Measurements from ENCODE around the gene ZSCAN18. TPM values are rescaled to one million over a fixed set of nuclear protein-coding genes. Genes with fewer than 3 reads are reported as not detected.

ZSCAN18 gene
- total RNA-seq, 2 experiments from 2014 or later = not detected

DNA sequence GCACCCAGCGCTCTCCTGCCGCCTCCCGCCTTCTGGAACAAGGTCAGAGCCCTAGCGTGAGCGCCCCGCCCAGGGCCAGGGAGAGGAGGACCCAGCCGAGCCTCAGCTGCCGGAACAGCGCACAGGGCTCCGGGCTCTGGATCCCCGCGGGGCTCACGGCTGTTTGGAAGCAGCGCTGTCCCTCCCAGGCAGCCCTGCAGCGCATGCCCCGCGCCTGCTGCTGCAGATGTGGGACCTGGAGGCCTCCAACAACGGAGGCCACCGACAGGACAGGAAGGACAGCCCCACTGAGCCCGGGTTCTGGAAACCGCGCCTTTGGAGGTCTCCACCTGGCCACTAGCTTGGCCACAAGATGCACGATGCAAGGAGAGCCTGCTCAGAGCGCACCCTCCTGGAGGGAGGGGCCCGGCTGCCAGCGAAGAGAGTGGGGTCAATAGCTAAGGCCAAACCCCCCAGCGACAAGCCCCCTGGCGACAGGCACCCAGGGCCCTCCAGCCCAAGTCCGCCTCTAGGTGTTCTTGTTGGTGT, 12.6 kb downstream of the ZSCAN18 start:
- intact Hi-C loops (cut with micrococcal nuclease; ENCODE audit: unreplicated experiment) = no loop called here
- H3K36me3 ChIP-seq (ENCODE audit: insufficient read depth, low read length) = no peaks in the 10 kb centered on the region
- no peak overlapping the region for H3K4me2 ChIP-seq (ENCODE audit: low read length)
- no peak overlapping the region for H3K4me3 ChIP-seq (ENCODE audit: low read depth, low read length, poor library complexity, severe bottlenecking)
- POLR2A ChIA-PET = no interaction called here
- no peaks in the 10 kb centered on the region for H3K4me1 ChIP-seq (ENCODE audit: insufficient read depth, low read length, poor library complexity, severe bottlenecking)
- CTCF ChIA-PET (ENCODE audit: unreplicated experiment) = no interaction called here
- H3K9me2 ChIP-seq (ENCODE audit: insufficient read depth, low read length) = no peaks in the 10 kb centered on the region
- no peak for DNase-seq (ENCODE audit: low spot score)
- peaks cover 7% of the 10 kb centered on the region; the same call in 1 of the 2 replicates for H3K9me3 ChIP-seq (ENCODE audit: low read length)
- no TSS peak for BruUV-seq (replicated peaks)
- no peaks in the 10 kb centered on the region for H3K79me2 ChIP-seq (ENCODE audit: insufficient read depth, low read depth, low read length)
- no peak overlapping the region for H3K27ac ChIP-seq (ENCODE audit: low read depth, low read length, poor library complexity, severe bottlenecking)
- TF ChIP-seq EZH2phosphoT487 (IDR thresholded peaks at IDR 0.05; ENCODE audit: borderline replicate concordance, low read depth, low read length) = no peak
- TF ChIP-seq, protein P1, sequence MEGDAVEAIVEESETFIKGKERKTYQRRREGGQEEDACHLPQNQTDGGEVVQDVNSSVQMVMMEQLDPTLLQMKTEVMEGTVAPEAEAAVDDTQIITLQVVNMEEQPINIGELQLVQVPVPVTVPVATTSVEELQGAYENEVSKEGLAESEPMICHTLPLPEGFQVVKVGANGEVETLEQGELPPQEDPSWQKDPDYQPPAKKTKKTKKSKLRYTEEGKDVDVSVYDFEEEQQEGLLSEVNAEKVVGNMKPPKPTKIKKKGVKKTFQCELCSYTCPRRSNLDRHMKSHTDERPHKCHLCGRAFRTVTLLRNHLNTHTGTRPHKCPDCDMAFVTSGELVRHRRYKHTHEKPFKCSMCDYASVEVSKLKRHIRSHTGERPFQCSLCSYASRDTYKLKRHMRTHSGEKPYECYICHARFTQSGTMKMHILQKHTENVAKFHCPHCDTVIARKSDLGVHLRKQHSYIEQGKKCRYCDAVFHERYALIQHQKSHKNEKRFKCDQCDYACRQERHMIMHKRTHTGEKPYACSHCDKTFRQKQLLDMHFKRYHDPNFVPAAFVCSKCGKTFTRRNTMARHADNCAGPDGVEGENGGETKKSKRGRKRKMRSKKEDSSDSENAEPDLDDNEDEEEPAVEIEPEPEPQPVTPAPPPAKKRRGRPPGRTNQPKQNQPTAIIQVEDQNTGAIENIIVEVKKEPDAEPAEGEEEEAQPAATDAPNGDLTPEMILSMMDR (conservative IDR thresholded peaks at IDR 0.05; ENCODE audit: low read length) = no peak
- no peaks in the 10 kb centered on the region for H4K20me1 ChIP-seq (ENCODE audit: insufficient read depth, low read length)
- no peak overlapping the region for H2AFZ ChIP-seq (ENCODE audit: low read length)

DNA sequence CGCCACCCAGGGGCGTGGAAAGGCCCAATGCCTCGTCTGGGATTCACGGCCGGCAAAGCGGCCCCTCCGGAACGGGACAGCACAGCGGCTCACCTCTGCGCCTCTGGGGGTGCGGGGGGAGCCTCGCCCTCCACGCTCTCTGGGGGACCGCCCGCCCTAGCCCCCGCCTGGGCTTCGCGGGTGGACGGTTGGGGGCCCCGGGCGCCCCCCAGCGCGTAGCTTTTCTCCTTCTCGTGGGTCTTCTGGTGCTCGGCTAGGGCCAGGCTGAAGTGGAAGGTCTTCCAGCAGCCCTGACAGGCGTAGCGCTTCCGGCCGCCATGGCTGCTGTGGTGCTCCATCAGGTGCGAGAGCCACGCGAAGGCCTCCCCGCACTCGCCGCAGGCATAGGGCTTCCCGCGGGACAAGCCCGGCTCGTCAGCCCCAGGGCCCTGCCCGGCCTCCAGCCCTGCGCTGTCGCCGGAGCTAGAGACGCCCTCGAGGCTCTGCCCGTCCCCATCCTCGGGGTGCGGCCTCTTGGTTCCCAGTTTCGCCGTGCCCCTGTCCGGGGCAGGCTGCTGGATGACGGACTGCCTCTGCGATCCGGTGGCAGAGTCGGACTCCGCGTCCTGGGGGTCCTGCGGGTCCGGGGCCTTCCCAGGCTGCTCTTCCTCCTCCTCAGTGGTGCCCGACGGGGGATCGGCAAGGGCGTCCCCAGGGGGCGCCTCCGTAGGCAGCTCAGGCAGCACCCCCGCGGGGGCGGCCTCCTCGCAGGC, 13.3 kb downstream of the ZSCAN18 start:
- Histone ChIP-seq H3K4me1 (ENCODE audit: insufficient read depth, low read length, poor library complexity, severe bottlenecking) (no peaks in the 10 kb centered on the region), H3K79me2 (ENCODE audit: insufficient read depth, low read depth, low read length) (no peaks in the 10 kb centered on the region), H3K4me2 (ENCODE audit: low read length) (no peak overlapping the region), H3K9me3 (ENCODE audit: low read length) (peaks cover 7% of the 10 kb centered on the region; the same call in 1 of the 2 replicates), H3K9me2 (ENCODE audit: insufficient read depth, low read length) (no peaks in the 10 kb centered on the region), H3K4me3 (ENCODE audit: low read depth, low read length, poor library complexity, severe bottlenecking) (no peak overlapping the region), H4K20me1 (ENCODE audit: insufficient read depth, low read length) (no peaks in the 10 kb centered on the region), H2AFZ (ENCODE audit: low read length) (no peak overlapping the region), H3K36me3 (ENCODE audit: insufficient read depth, low read length) (no peaks in the 10 kb centered on the region), H3K27ac (ENCODE audit: low read depth, low read length, poor library complexity, severe bottlenecking) (no peak overlapping the region)
- TF ChIP-seq, protein P1 (conservative IDR thresholded peaks at IDR 0.05; ENCODE audit: low read length) = no peak
- no peak for TF ChIP-seq EZH2phosphoT487 (IDR thresholded peaks at IDR 0.05; ENCODE audit: borderline replicate concordance, low read depth, low read length)
- CTCF ChIA-PET (ENCODE audit: unreplicated experiment) = no interaction called here
- no TSS peak for BruUV-seq (replicated peaks)
- intact Hi-C loops (cut with micrococcal nuclease; ENCODE audit: unreplicated experiment) = no loop called here
- POLR2A ChIA-PET = no interaction called here
- no peak for DNase-seq (ENCODE audit: low spot score)

DNA sequence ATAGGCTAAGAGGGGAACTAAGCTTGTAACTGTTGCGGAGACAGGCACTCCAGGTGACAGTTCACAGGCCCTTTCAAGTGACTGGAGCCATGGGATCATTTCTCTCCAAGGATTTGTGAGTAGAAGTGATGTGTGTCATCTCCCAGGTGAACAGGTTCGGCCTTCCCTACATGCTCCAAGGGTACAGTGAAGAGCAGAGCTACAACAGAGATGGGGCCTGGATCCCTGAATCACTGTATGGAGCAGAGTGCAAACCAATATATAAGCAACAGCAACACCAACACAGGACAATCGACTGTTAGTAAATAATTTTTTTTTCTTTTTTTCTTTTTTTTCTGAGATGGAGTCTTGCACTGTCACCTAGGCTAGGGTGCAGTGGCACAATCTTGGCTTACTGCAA, 15.0 kb downstream of the ZSCAN18 start:
- no peaks in the 10 kb centered on the region for H3K79me2 ChIP-seq (ENCODE audit: insufficient read depth, low read depth, low read length)
- H3K4me3 ChIP-seq (ENCODE audit: low read depth, low read length, poor library complexity, severe bottlenecking) = no peak overlapping the region
- H3K36me3 ChIP-seq (ENCODE audit: insufficient read depth, low read length) = no peaks in the 10 kb centered on the region
- no TSS peak for BruUV-seq (replicated peaks)
- no peak overlapping the region for H2AFZ ChIP-seq (ENCODE audit: low read length)
- peaks cover 7% of the 10 kb centered on the region; the same call in 1 of the 2 replicates for H3K9me3 ChIP-seq (ENCODE audit: low read length)
- POLR2A ChIA-PET = no interaction called here
- H3K9me2 ChIP-seq (ENCODE audit: insufficient read depth, low read length) = no peaks in the 10 kb centered on the region
- H3K4me2 ChIP-seq (ENCODE audit: low read length) = no peak overlapping the region
- CTCF ChIA-PET (ENCODE audit: unreplicated experiment) = no interaction called here
- DNase-seq (ENCODE audit: low spot score) = no peak
- no peaks in the 10 kb centered on the region for H3K4me1 ChIP-seq (ENCODE audit: insufficient read depth, low read length, poor library complexity, severe bottlenecking)
- TF ChIP-seq, protein P1 (conservative IDR thresholded peaks at IDR 0.05; ENCODE audit: low read length) = no peak
- no peak for TF ChIP-seq EZH2phosphoT487 (IDR thresholded peaks at IDR 0.05; ENCODE audit: borderline replicate concordance, low read depth, low read length)
- intact Hi-C loops (cut with micrococcal nuclease; ENCODE audit: unreplicated experiment) = no loop called here
- no peak overlapping the region for H3K27ac ChIP-seq (ENCODE audit: low read depth, low read length, poor library complexity, severe bottlenecking)
- H4K20me1 ChIP-seq (ENCODE audit: insufficient read depth, low read length) = no peaks in the 10 kb centered on the region

Measured in OCI-LY7 (cell line).